Skin epidermis (tissue), 12 donors: Measurements from ENCODE around the gene AGO4.
"Not testable (repeated sequence)": the region's sequence is repeated elsewhere in the genome, so short reads cannot be mapped to it uniquely, and the experiment has no call there.

Experiments used
- H3K27ac ChIP-seq, 21 experiments: fragments of 200-600 bp; sonication (generic) in 11 of 21; one replicate each; pipeline ENCODE4 v1.5.0; 2020; ENCODE audit warnings: mild to moderate bottlenecking in 3 of 21, inconsistent platforms in 2 of 21, moderate library complexity in 2 of 21
- H3K4me3 ChIP-seq, 7 experiments: fragments of 200-600 bp; sonication (generic) in 2 of 7; one replicate each; pipeline ENCODE4 v1.5.0; 2020; ENCODE audit warnings: inconsistent platforms in 2 of 7, mild to moderate bottlenecking in 2 of 7, moderate library complexity in 1 of 7

Gene AGO4

GRCh38 chr1:35886577-35887431, 79.0 kb downstream of the AGO4 start:
- no peak overlapping the region for H3K27ac ChIP-seq
- H3K4me3 ChIP-seq: no peak overlapping the region

- no peak overlapping the region for H3K27ac ChIP-seq
- no peak overlapping the region for H3K4me3 ChIP-seq
These were observed 79.7 kb downstream of the AGO4 start for GRCh38 chr1:35887508-35887907.

- Histone ChIP-seq H3K4me3 (no peak overlapping the region), H3K27ac (no peak overlapping the region)
These were observed 80.4 kb downstream of the AGO4 start for GRCh38 chr1:35888255-35888654.

GRCh38 chr1:35888981-35889380, 81.2 kb downstream of the AGO4 start:
- H3K4me3 ChIP-seq, H3K27ac ChIP-seq: not testable (repeated sequence)

GRCh38 chr1:35893051-35893879, 85.4 kb downstream of the AGO4 start:
- no peak overlapping the region for H3K4me3 ChIP-seq
- H3K27ac ChIP-seq: peak overlapping the region in 3 of 21 experiments; percentile 14 to 55 (median 17)

- H3K27ac ChIP-seq: peak overlapping the region in 3 of 21 experiments; percentile 14 to 55 (median 17)
- H3K4me3 ChIP-seq: no peak overlapping the region
These were observed 86.4 kb downstream of the AGO4 start for GRCh38 chr1:35894183-35894582.

- Histone ChIP-seq H3K4me3 (no peak overlapping the region), H3K27ac (peak overlapping the region in 1 of 21 experiments; percentile 14)
These were observed 86.8 kb downstream of the AGO4 start for GRCh38 chr1:35894656-35895055.

- H3K27ac ChIP-seq: no peak overlapping the region
- no peak overlapping the region for H3K4me3 ChIP-seq
These were observed 92.1 kb downstream of the AGO4 start for GRCh38 chr1:35899941-35900340.

- Histone ChIP-seq H3K4me3 (no peak overlapping the region), H3K27ac (no peak overlapping the region)
These were observed 93.4 kb downstream of the AGO4 start for GRCh38 chr1:35901235-35901634.

GRCh38 chr1:35902671-35903070, 94.9 kb downstream of the AGO4 start:
- no peak overlapping the region for H3K27ac ChIP-seq
- H3K4me3 ChIP-seq: no peak overlapping the region
